ENCODE results near the gene KLHL21. TPM values are rescaled to one million over a fixed set of nuclear protein-coding genes. Genes with fewer than 3 reads are reported as not detected.
A peak's percentile ranks its signal among the peaks of the same experiment; 100 is the strongest.

The KLHL21 gene
- total RNA-seq, 1 experiment from 2014 or later, result 17.6 TPM

DNA sequence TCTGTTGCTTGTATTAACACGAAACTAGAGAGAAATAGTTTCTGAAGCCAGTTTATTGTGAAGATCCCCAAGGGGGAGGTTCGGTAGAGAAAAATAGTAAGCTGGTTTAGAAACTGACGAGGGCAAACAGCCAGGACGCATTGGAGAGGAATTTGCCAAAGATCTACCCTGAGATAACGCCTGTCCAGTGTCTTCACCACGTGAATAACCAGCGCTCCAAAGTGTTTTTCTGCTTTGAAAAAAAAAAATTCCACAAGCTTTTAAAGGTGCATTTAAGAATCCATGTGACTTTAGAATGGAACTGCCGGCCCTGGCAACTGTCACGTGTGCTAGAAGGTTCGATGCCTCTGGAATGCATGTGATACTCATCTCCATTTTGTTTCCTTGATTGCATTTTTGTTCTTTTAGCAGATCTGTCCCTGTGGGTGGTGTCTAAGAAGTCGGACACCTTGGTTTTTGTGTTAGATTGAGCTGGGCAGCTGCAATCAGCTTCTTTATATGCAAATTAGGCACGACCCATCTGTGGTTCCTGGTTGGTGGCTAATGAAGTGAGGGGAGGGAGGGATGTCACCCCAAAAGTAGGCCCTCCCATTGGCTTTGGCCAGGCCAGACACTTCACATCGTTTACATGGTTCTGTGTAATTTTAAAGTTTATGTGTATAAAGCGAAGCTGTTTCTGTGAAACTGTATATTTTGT is 20.7 kb upstream of the KLHL21 start (continued):
- TF ChIP-seq TEAD4 (CRISPR knock-in tag; IDR thresholded peaks at IDR 0.05) (no peak), JAZF1 (CRISPR knock-in tag; IDR thresholded peaks at IDR 0.05) (no peak), SP1 (CRISPR knock-in tag; conservative IDR thresholded peaks at IDR 0.05) (no peak), RORB (CRISPR knock-in tag; IDR thresholded peaks at IDR 0.05) (no peak), NFYB (CRISPR knock-in tag; conservative IDR thresholded peaks at IDR 0.05; ENCODE audit: low read depth) (no peak), SOX15 (CRISPR knock-in tag; IDR thresholded peaks at IDR 0.05) (no peak)
- TF ChIP-seq, protein P1, sequence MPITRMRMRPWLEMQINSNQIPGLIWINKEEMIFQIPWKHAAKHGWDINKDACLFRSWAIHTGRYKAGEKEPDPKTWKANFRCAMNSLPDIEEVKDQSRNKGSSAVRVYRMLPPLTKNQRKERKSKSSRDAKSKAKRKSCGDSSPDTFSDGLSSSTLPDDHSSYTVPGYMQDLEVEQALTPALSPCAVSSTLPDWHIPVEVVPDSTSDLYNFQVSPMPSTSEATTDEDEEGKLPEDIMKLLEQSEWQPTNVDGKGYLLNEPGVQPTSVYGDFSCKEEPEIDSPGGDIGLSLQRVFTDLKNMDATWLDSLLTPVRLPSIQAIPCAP (CRISPR knock-in tag; IDR thresholded peaks at IDR 0.05), result no peak

DNA sequence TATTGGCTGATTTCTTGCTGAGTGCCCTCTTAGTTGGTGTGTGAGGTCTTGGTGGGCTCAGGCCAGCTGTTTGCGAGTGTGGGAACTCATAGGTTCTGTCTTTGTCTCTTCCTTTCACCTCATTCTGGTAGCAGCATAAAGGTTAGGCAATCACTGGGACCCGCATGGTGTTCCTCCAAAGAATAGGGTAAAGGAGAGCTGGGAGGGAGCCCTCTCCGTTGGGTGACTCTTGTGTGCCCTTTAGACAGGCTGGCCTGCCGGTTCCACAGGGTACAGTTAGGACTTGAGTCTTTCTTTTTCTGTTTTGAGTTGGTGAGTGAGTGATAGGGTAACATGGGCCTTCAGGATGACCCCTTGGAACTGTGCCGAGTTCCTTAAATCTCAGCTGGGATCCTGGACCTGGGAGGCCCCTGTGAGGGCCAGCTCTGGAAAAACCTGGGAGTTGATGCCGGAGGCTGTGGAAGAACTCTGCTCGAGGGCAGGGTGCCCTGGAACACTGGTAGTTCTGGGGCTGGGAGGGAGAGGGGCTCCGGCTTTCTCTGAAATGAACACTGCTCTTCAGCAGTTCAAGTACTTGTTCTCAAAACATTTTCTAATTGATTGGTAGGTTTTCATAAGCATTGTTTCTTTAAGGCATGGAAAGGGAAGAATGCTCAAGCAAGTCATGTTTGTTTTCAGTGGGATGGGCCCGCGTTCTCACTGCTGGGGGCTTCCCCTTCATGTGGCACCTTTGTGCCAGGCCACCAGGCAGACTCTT is 19.9 kb upstream of the KLHL21 start:
- Mint-ChIP-seq H3K36me3 (peaks cover 51% of the 10 kb centered on the region), H3K27me3 (ENCODE audit: low read depth) (no peaks in the 10 kb centered on the region; the same call in 1 of the 2 replicates), H3K4me1 (peaks cover 14% of the 10 kb centered on the region), H3K4me3 (no peak overlapping the region), H3K27ac (peak overlapping the region; percentile 79; the same call in 1 of the 2 replicates), H3K9me3 (no peaks in the 10 kb centered on the region)
- ChIA-PET POLR2A (no interaction called here), CTCF (interaction anchor here (1.2 to 1.6 kb wide), 2 partner anchors 21 to 68 kb away, joined by 3 read pairs; partner anchors contain the start of gene TAS1R1)
- no peak for DNase-seq (ENCODE audit: low spot score)
- TF ChIP-seq PRRX2 (CRISPR knock-in tag; IDR thresholded peaks at IDR 0.05) (no peak), ZBTB21 (CRISPR knock-in tag; IDR thresholded peaks at IDR 0.05; ENCODE audit: borderline replicate concordance) (no peak), MYBL2 (CRISPR knock-in tag; IDR thresholded peaks at IDR 0.05) (no peak)
- TF ChIP-seq, protein P2, sequence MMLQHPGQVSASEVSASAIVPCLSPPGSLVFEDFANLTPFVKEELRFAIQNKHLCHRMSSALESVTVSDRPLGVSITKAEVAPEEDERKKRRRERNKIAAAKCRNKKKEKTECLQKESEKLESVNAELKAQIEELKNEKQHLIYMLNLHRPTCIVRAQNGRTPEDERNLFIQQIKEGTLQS (CRISPR knock-in tag; conservative IDR thresholded peaks at IDR 0.05), result no peak
- TF ChIP-seq, protein P3, sequence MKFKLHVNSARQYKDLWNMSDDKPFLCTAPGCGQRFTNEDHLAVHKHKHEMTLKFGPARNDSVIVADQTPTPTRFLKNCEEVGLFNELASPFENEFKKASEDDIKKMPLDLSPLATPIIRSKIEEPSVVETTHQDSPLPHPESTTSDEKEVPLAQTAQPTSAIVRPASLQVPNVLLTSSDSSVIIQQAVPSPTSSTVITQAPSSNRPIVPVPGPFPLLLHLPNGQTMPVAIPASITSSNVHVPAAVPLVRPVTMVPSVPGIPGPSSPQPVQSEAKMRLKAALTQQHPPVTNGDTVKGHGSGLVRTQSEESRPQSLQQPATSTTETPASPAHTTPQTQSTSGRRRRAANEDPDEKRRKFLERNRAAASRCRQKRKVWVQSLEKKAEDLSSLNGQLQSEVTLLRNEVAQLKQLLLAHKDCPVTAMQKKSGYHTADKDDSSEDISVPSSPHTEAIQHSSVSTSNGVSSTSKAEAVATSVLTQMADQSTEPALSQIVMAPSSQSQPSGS (CRISPR knock-in tag; IDR thresholded peaks at IDR 0.05; ENCODE audit: borderline replicate concordance, low read depth), result no peak
- TF ChIP-seq, protein P4, sequence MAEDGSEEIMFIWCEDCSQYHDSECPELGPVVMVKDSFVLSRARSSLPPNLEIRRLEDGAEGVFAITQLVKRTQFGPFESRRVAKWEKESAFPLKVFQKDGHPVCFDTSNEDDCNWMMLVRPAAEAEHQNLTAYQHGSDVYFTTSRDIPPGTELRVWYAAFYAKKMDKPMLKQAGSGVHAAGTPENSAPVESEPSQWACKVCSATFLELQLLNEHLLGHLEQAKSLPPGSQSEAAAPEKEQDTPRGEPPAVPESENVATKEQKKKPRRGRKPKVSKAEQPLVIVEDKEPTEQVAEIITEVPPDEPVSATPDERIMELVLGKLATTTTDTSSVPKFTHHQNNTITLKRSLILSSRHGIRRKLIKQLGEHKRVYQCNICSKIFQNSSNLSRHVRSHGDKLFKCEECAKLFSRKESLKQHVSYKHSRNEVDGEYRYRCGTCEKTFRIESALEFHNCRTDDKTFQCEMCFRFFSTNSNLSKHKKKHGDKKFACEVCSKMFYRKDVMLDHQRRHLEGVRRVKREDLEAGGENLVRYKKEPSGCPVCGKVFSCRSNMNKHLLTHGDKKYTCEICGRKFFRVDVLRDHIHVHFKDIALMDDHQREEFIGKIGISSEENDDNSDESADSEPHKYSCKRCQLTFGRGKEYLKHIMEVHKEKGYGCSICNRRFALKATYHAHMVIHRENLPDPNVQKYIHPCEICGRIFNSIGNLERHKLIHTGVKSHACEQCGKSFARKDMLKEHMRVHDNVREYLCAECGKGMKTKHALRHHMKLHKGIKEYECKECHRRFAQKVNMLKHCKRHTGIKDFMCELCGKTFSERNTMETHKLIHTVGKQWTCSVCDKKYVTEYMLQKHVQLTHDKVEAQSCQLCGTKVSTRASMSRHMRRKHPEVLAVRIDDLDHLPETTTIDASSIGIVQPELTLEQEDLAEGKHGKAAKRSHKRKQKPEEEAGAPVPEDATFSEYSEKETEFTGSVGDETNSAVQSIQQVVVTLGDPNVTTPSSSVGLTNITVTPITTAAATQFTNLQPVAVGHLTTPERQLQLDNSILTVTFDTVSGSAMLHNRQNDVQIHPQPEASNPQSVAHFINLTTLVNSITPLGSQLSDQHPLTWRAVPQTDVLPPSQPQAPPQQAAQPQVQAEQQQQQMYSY (CRISPR knock-in tag; IDR thresholded peaks at IDR 0.05), result no peak
- TF ChIP-seq, protein P5, sequence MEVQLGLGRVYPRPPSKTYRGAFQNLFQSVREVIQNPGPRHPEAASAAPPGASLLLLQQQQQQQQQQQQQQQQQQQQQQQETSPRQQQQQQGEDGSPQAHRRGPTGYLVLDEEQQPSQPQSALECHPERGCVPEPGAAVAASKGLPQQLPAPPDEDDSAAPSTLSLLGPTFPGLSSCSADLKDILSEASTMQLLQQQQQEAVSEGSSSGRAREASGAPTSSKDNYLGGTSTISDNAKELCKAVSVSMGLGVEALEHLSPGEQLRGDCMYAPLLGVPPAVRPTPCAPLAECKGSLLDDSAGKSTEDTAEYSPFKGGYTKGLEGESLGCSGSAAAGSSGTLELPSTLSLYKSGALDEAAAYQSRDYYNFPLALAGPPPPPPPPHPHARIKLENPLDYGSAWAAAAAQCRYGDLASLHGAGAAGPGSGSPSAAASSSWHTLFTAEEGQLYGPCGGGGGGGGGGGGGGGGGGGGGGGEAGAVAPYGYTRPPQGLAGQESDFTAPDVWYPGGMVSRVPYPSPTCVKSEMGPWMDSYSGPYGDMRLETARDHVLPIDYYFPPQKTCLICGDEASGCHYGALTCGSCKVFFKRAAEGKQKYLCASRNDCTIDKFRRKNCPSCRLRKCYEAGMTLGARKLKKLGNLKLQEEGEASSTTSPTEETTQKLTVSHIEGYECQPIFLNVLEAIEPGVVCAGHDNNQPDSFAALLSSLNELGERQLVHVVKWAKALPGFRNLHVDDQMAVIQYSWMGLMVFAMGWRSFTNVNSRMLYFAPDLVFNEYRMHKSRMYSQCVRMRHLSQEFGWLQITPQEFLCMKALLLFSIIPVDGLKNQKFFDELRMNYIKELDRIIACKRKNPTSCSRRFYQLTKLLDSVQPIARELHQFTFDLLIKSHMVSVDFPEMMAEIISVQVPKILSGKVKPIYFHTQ (CRISPR knock-in tag; IDR thresholded peaks at IDR 0.05), result no peak
- no peak for ATAC-seq

Measured in WTC11 (cell line).